Measurements from ENCODE around the gene LRRC42. TPM values are rescaled to one million over a fixed set of nuclear protein-coding genes. Genes with fewer than 3 reads are reported as not detected.

LRRC42 gene
- total and polyA plus RNA-seq, 9 of the 15 experiments (the other 6 are each of a cell fraction or from before 2014, with no cell fraction given): 17.3 to 51.9 (median 35.5) TPM

DNA sequence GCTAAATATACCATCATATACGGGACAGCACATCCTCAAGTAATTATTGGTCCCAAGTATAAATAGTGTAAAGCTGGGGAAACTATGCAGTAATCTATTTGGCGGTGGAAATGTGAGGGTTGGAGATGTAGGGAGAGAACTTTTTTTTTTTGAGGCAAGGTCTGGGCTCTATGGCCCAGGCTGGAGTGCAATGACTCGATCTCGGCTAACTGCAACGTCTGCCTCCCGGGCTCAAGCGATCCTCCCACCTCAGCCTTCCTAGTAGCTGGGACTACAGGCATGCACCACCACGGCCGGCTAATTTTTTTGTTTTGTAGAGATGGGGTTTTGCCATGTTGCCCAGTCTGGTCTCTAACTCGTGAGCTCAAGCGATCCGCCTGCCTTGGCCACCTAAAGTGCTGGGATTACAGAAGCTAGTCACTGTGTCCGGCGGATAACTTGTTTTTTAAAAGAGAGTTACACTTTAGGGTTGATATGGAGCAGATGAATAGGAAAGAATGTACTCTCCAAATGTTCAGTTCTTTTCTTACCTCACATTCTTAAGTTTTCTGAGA lies 2.6 kb upstream of the LRRC42 start (continued):
- TF ChIP-seq ATF6 (CRISPR knock-in tag; IDR thresholded peaks at IDR 0.05): no peak
- TF ChIP-seq MAZ (CRISPR knock-in tag; conservative IDR thresholded peaks at IDR 0.05 in 1 of 2, IDR thresholded peaks at IDR 0.05 in 1 of 2): no peak
- TF ChIP-seq, protein P1, sequence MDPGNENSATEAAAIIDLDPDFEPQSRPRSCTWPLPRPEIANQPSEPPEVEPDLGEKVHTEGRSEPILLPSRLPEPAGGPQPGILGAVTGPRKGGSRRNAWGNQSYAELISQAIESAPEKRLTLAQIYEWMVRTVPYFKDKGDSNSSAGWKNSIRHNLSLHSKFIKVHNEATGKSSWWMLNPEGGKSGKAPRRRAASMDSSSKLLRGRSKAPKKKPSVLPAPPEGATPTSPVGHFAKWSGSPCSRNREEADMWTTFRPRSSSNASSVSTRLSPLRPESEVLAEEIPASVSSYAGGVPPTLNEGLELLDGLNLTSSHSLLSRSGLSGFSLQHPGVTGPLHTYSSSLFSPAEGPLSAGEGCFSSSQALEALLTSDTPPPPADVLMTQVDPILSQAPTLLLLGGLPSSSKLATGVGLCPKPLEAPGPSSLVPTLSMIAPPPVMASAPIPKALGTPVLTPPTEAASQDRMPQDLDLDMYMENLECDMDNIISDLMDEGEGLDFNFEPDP (CRISPR knock-in tag; IDR thresholded peaks at IDR 0.05): no peak
- TF ChIP-seq LCOR (CRISPR knock-in tag; IDR thresholded peaks at IDR 0.05): no peak
- 0 out of 2 replicates have a peak, but pooled peaks have one; percentile 22 for TF ChIP-seq NBN (IDR thresholded peaks at IDR 0.05; ENCODE audit: low read depth)
- no peak for TF ChIP-seq PURB (CRISPR knock-in tag; IDR thresholded peaks at IDR 0.05; ENCODE audit: low read depth)
- TF ChIP-seq ZFP36 (IDR thresholded peaks at IDR 0.05; ENCODE audit: low read depth, low read length, partially characterized antibody): peak; percentile 68
- TF ChIP-seq ZNF79 (CRISPR knock-in tag; IDR thresholded peaks at IDR 0.05; ENCODE audit: low read depth): no peak
- TF ChIP-seq TCF7L2 (IDR thresholded peaks at IDR 0.05; ENCODE audit: low read depth, low read length): no peak
- no peak for TF ChIP-seq GATAD2A (IDR thresholded peaks at IDR 0.05)
- TF ChIP-seq ZNF134 (CRISPR knock-in tag; conservative IDR thresholded peaks at IDR 0.05): no peak
- no peak for TF ChIP-seq KDM1A (IDR thresholded peaks at IDR 0.05)
- TF ChIP-seq, protein P2, sequence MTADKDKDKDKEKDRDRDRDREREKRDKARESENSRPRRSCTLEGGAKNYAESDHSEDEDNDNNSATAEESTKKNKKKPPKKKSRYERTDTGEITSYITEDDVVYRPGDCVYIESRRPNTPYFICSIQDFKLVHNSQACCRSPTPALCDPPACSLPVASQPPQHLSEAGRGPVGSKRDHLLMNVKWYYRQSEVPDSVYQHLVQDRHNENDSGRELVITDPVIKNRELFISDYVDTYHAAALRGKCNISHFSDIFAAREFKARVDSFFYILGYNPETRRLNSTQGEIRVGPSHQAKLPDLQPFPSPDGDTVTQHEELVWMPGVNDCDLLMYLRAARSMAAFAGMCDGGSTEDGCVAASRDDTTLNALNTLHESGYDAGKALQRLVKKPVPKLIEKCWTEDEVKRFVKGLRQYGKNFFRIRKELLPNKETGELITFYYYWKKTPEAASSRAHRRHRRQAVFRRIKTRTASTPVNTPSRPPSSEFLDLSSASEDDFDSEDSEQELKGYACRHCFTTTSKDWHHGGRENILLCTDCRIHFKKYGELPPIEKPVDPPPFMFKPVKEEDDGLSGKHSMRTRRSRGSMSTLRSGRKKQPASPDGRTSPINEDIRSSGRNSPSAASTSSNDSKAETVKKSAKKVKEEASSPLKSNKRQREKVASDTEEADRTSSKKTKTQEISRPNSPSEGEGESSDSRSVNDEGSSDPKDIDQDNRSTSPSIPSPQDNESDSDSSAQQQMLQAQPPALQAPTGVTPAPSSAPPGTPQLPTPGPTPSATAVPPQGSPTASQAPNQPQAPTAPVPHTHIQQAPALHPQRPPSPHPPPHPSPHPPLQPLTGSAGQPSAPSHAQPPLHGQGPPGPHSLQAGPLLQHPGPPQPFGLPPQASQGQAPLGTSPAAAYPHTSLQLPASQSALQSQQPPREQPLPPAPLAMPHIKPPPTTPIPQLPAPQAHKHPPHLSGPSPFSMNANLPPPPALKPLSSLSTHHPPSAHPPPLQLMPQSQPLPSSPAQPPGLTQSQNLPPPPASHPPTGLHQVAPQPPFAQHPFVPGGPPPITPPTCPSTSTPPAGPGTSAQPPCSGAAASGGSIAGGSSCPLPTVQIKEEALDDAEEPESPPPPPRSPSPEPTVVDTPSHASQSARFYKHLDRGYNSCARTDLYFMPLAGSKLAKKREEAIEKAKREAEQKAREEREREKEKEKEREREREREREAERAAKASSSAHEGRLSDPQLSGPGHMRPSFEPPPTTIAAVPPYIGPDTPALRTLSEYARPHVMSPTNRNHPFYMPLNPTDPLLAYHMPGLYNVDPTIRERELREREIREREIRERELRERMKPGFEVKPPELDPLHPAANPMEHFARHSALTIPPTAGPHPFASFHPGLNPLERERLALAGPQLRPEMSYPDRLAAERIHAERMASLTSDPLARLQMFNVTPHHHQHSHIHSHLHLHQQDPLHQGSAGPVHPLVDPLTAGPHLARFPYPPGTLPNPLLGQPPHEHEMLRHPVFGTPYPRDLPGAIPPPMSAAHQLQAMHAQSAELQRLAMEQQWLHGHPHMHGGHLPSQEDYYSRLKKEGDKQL (CRISPR knock-in tag; IDR thresholded peaks at IDR 0.05; ENCODE audit: borderline replicate concordance): no peak
- TF ChIP-seq ZNF561 (CRISPR knock-in tag; conservative IDR thresholded peaks at IDR 0.05): no peak
- TF ChIP-seq ARID1B (IDR thresholded peaks at IDR 0.05): 0 out of 2 replicates have a peak, but pooled peaks have one; percentile 10

Data from K562 (cell line).